Midbrain (tissue), 1 donor: ENCODE results near the gene KIFC1.
A peak's percentile ranks its signal among the peaks of the same experiment; 100 is the strongest.

Experiments used
- DNase-seq: peaks from one replicate; lab custom pipeline; 2025; lab: John Stamatoyannopoulos, UW

The KIFC1 gene

GRCh38 chr6:33441457-33441856 lies 49.8 kb downstream of the KIFC1 start:
- DNase-seq, result no peak

GRCh38 chr6:33442283-33442682 lies 50.7 kb downstream of the KIFC1 start:
- no peak for DNase-seq

GRCh38 chr6:33443025-33443424 lies 51.4 kb downstream of the KIFC1 start:
- DNase-seq, result no peak

- DNase-seq, result no peak
Observed at GRCh38 chr6:33443619-33444504, 52.2 kb downstream of the KIFC1 start.

- no peak for DNase-seq
Observed at GRCh38 chr6:33445119-33445603, 53.5 kb downstream of the KIFC1 start.

GRCh38 chr6:33446356-33446755 lies 54.7 kb downstream of the KIFC1 start:
- DNase-seq, result no peak

GRCh38 chr6:33450434-33450833 lies 58.8 kb downstream of the KIFC1 start:
- no peak for DNase-seq

GRCh38 chr6:33451606-33452005 lies 60.0 kb downstream of the KIFC1 start:
- no peak for DNase-seq

- DNase-seq, result no peak
Observed at GRCh38 chr6:33452496-33452895, 60.9 kb downstream of the KIFC1 start.

- no peak for DNase-seq
Observed at GRCh38 chr6:33453393-33454008, 61.9 kb downstream of the KIFC1 start.

GRCh38 chr6:33454009-33454946 lies 62.7 kb downstream of the KIFC1 start, which contains the start of gene ZBTB9:
ZBTB9 (plus strand) TSS chr6:33454576; CDS start chr6:33455101, 525 bp downstream.
- DNase-seq, result peak; percentile 98

GRCh38 chr6:33455051-33455450 lies 63.4 kb downstream of the KIFC1 start:
- no peak for DNase-seq

- DNase-seq, result no peak
Observed at GRCh38 chr6:33456156-33456555, 64.5 kb downstream of the KIFC1 start.

GRCh38 chr6:33458676-33459075 lies 67.1 kb downstream of the KIFC1 start:
- no peak for DNase-seq

GRCh38 chr6:33459226-33459625 lies 67.6 kb downstream of the KIFC1 start:
- no peak for DNase-seq
